Measurements from ENCODE around the gene GIT1. TPM values are rescaled to one million over a fixed set of nuclear protein-coding genes. Genes with fewer than 3 reads are reported as not detected.
A peak's percentile ranks its signal among the peaks of the same experiment; 100 is the strongest.

GIT1 gene
- total and polyA plus RNA-seq, 9 donors = 18.0 to 51.8 (median 39.0) TPM

DNA sequence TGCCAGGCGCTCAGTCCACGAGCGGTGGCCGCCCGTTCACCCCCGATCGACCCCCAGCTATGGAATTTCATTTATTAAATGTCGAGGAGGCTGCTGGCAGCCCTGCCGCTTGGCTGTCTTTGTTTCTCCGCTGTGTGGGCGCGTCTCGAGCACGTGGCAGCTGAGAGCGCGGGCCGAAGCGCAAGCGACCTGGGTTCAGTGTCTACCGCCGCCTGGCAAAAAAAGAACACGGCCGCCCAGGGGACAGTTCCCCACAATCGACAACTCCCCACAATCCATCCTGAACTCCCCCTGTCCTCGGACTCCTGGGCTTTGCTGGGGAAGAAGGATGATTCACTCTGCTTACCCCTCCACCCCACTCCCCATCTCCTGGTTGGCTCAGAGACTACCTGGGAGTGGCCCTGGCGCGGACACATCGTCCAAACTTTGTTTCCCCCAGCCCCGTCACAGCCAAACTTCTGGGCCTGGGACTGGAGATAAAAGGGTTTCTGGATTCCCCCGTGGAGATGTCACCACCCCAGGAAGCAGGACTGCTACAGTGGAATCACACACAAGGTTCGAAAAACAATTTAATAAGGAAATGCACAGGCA, 1.8 kb upstream of the GIT1 start:
- no peak for TF ChIP-seq EP300 (IDR thresholded peaks at IDR 0.05)
- TF ChIP-seq, protein P1, sequence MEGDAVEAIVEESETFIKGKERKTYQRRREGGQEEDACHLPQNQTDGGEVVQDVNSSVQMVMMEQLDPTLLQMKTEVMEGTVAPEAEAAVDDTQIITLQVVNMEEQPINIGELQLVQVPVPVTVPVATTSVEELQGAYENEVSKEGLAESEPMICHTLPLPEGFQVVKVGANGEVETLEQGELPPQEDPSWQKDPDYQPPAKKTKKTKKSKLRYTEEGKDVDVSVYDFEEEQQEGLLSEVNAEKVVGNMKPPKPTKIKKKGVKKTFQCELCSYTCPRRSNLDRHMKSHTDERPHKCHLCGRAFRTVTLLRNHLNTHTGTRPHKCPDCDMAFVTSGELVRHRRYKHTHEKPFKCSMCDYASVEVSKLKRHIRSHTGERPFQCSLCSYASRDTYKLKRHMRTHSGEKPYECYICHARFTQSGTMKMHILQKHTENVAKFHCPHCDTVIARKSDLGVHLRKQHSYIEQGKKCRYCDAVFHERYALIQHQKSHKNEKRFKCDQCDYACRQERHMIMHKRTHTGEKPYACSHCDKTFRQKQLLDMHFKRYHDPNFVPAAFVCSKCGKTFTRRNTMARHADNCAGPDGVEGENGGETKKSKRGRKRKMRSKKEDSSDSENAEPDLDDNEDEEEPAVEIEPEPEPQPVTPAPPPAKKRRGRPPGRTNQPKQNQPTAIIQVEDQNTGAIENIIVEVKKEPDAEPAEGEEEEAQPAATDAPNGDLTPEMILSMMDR (IDR thresholded peaks at IDR 0.05) = no peak
- TF ChIP-seq POLR2A (IDR thresholded peaks at IDR 0.05) = no peak
- intact Hi-C loops (cut with DNase I) = no loop called here
- Histone ChIP-seq H3K4me3 (peak overlapping the region; percentile 28), H3K4me1 (ENCODE audit: insufficient read depth) (peaks cover 29% of the 10 kb centered on the region), H3K36me3 (no peaks in the 10 kb centered on the region), H3K9me3 (no peaks in the 10 kb centered on the region), H3K27ac (peak overlapping the region; percentile 50 to 71), H3K27me3 (no peaks in the 10 kb centered on the region)
- WGBS, 3 donors = 0 to 1% (median 1%) methylated on average over 31 of the region's 31 CpGs
- DNase-seq = peak in 3 of 5 donors; percentile 71 to 79 (median 76)

DNA sequence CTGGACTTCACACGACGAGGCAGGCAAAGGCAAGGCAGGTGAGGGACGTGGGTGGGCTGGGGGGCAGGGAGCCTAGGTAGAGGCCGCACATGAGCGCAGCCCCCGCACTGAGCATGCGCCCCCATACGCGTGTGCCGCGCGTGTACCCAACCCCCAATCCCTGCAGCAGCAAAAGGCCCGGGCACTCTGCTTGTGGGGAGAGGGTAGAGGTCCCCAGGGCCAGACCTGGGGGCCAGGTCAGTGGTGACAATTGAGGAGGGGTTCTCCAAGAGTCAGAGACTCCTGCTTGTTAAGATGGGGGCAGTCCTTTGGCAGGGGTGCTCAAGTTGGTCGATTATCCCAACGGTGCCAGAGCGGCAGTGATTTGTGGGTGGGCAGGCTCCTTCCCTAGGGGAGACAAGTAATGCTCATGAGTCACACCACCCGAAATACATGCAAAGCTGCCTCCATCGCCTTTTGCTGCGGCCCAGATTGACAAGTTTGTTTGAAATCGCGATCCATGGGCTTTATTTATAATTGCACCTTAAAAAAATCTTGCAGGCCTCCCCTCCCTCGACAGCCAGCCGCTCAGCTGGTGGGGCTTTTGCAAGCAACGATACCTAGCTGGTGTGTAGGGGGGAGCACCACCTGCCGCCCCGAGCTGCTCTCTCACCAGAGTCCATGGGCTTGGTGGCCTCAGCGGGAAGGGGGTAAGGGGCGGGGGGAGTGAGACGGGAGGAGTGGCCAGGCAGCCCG, 1.1 kb upstream of the GIT1 start:
- intact Hi-C loops (cut with DNase I) = no loop called here

DNA sequence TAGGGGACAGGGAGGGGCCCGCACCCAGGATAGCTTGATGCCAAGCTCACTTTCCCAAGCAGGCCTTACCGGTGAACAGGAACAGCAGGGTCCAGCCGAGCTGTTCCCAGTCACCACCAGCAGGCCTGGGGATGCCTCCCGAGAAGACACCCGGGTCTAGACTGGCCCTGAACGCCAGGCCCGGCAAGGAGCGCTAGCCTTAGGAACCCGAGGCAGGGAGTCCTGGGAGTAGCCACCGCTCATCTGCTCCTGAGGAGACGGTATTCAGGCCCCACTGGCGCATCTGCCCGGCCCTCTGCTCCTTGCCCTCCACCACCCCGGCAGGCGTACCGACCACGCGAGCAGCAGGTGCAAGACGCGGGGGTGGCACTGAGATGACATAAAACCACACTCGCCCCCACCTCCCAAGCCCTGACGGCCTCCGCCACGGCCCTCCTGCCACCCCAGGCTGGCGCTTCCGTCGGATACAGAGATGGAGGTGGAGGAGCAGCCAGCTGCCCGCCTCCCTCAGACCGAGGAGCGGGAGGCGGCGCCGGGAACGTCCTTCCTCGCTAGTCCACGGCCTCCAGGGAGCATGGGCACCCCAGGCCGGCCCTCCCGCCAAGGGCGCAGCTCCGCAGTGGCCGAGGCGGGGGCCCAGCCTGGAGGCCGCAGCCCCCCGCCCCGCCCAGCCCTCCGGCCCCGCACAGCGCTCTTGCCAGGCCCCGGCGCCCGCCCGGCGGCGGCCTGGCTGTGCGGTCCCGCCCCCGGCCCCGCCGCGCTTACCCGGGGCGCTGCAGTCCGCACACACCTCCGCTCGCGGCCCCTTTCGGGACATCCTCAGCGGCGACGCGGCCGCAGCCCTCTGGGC, 661 bp downstream of the GIT1 start:
- Histone ChIP-seq H3K27me3 (no peaks in the 10 kb centered on the region), H3K27ac (peak overlapping the region; percentile 45 to 55), H3K9me3 (no peaks in the 10 kb centered on the region), H3K36me3 (no peaks in the 10 kb centered on the region), H3K4me1 (ENCODE audit: insufficient read depth) (peaks cover 22% of the 10 kb centered on the region), H3K4me3 (peak overlapping the region; percentile 86)
- WGBS, 3 donors = 1% methylated on average over 34 to 72 of the region's 72 CpGs
- TF ChIP-seq POLR2A (IDR thresholded peaks at IDR 0.05) = no peak
- TF ChIP-seq, protein P1 (IDR thresholded peaks at IDR 0.05) = no peak
- no peak for TF ChIP-seq EP300 (IDR thresholded peaks at IDR 0.05)
- intact Hi-C loops (cut with DNase I) = loop anchor here in 1 of 4 donors (10.0 kb wide), 1 partner anchor 336 kb away; no protein-coding TSS in a partner anchor
- peak in 4 of 5 donors; percentile 28 to 62 (median 52) for DNase-seq

More for the DNA sequence above, 1.1 kb upstream of the GIT1 start:
- H3K27ac ChIP-seq = peak overlapping the region; percentile 71 to 73
- H3K4me3 ChIP-seq = peak overlapping the region; percentile 41
- no peaks in the 10 kb centered on the region for H3K9me3 ChIP-seq
- DNase-seq = peak; percentile 28 to 64 (median 57)
- H3K36me3 ChIP-seq = no peaks in the 10 kb centered on the region
- H3K27me3 ChIP-seq = no peaks in the 10 kb centered on the region
- no peak for TF ChIP-seq POLR2A (IDR thresholded peaks at IDR 0.05)
- TF ChIP-seq, protein P1 (IDR thresholded peaks at IDR 0.05) = no peak
- 10 to 17% (median 12%) methylated on average over 30 of the region's 30 CpGs for WGBS, 3 donors
- peaks cover 30% of the 10 kb centered on the region for H3K4me1 ChIP-seq (ENCODE audit: insufficient read depth)

- Histone ChIP-seq H3K27ac (peak overlapping the region; percentile 45 to 55), H3K4me3 (peak overlapping the region; percentile 86), H3K4me1 (ENCODE audit: insufficient read depth) (peaks cover 22% of the 10 kb centered on the region), H3K36me3 (no peaks in the 10 kb centered on the region), H3K9me3 (no peaks in the 10 kb centered on the region), H3K27me3 (no peaks in the 10 kb centered on the region)
- 28 to 34% (median 29%) methylated on average over 8 of the region's 8 CpGs for WGBS, 3 donors
- no peak for TF ChIP-seq POLR2A (IDR thresholded peaks at IDR 0.05)
- TF ChIP-seq, protein P1 (IDR thresholded peaks at IDR 0.05) = no peak
- peak in 1 of 5 donors; percentile 16 for DNase-seq
- intact Hi-C loops (cut with DNase I) = loop anchor here in 1 of 4 donors (10.0 kb wide), 1 partner anchor 337 kb away; no protein-coding TSS in a partner anchor
Measured at GRCh38 chr17:29588017-29588561, 1.4 kb downstream of the GIT1 start.

All from ovary (tissue), 9 donors.